PFSK-1 (cell line): Measurements from ENCODE around the gene FARS2.

Experiments used
- FOXP2 ChIP-seq: optimal IDR thresholded peaks from 2 replicates; pipeline ENCODE3; 2011; ENCODE audit warnings: borderline replicate concordance, control low read depth, inconsistent platforms; ENCODE audit not compliant: insufficient read depth; ENCODE audit errors: extremely low read length, extremely low read depth
- POLR2AphosphoS5 ChIP-seq: IDR thresholded peaks from 2 replicates; pipeline ENCODE4 v1.6.1; 2012; ENCODE audit warnings: low read depth, mild to moderate bottlenecking, control low read depth, low read length, moderate library complexity
- SIN3A ChIP-seq: IDR thresholded peaks from 2 replicates; pipeline ENCODE4 v1.6.1; 2012; ENCODE audit warnings: mild to moderate bottlenecking, low read length, moderate library complexity, borderline replicate concordance; ENCODE audit not compliant: insufficient read depth
- TAF1 ChIP-seq: IDR thresholded peaks from 2 replicates; pipeline ENCODE4 v1.6.1; 2012; ENCODE audit warnings: low read length, control low read depth, borderline replicate concordance; ENCODE audit not compliant: insufficient read depth
- TF ChIP-seq, protein P1 (sequence below), 2 experiments: IDR thresholded peaks; 2 replicates each; pipeline versions ENCODE4 v1.6.1 to v1.8.0; 2011 to 2012; ENCODE audit warnings: low read depth in 2 of 2, low read length in 2 of 2, control low read depth in 1 of 2, inconsistent platforms in 1 of 2, mild to moderate bottlenecking in 1 of 2, moderate library complexity in 1 of 2; ENCODE audit not compliant: insufficient read depth in 1 of 2

Gene FARS2

DNA sequence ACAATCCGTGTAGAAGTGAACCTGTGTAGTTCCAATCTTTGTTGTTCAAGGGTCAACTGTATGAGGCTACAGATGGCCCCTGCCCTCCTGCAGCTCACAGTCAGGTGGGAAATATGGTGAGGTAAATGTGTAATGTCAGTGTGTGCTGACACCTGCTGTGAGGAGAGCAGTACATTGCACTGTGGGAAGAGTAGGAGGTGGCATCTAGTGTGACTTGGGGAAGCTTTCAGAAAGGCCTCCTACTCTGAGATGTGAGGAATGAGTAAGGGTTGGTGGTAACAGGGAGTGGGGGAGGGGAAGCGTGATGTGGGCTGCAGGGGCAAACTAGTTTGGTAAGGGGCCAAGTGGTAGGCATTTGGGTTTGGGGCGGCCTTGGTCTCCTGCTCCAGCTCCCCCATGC is 188.8 kb downstream of the FARS2 start:
- TF ChIP-seq POLR2AphosphoS5 (no peak), SIN3A (no peak)
- TF ChIP-seq, protein P1, sequence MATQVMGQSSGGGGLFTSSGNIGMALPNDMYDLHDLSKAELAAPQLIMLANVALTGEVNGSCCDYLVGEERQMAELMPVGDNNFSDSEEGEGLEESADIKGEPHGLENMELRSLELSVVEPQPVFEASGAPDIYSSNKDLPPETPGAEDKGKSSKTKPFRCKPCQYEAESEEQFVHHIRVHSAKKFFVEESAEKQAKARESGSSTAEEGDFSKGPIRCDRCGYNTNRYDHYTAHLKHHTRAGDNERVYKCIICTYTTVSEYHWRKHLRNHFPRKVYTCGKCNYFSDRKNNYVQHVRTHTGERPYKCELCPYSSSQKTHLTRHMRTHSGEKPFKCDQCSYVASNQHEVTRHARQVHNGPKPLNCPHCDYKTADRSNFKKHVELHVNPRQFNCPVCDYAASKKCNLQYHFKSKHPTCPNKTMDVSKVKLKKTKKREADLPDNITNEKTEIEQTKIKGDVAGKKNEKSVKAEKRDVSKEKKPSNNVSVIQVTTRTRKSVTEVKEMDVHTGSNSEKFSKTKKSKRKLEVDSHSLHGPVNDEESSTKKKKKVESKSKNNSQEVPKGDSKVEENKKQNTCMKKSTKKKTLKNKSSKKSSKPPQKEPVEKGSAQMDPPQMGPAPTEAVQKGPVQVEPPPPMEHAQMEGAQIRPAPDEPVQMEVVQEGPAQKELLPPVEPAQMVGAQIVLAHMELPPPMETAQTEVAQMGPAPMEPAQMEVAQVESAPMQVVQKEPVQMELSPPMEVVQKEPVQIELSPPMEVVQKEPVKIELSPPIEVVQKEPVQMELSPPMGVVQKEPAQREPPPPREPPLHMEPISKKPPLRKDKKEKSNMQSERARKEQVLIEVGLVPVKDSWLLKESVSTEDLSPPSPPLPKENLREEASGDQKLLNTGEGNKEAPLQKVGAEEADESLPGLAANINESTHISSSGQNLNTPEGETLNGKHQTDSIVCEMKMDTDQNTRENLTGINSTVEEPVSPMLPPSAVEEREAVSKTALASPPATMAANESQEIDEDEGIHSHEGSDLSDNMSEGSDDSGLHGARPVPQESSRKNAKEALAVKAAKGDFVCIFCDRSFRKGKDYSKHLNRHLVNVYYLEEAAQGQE (IDR thresholded peaks at IDR 0.05; ENCODE audit: insufficient read depth in 1 of 2, low read depth in 2 of 2, low read length in 2 of 2) = no peak

DNA sequence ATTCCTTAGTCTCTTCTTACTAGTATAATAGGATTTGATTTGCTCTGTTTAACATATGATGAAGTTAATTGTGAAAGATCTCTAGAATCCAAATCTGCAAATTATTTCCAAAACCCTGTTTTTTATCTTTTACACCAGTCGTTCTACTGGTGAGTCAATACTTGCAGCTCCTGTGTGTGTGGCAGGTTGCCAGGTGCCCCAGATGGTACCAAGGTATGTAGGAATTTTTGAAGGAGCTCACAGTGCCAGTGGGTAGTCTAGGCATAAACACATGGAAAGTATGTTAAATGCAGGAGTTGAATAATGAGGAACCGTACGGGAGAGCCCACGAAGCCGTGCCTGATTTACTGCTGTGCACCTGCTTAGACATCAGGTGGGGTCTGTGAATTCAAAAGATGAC is 192.2 kb downstream of the FARS2 start:
- TF ChIP-seq, protein P1 (IDR thresholded peaks at IDR 0.05; ENCODE audit: insufficient read depth in 1 of 2, low read depth in 2 of 2, low read length in 2 of 2) = no peak
- TF ChIP-seq POLR2AphosphoS5 (no peak), SIN3A (no peak), FOXP2 (no peak), TAF1 (no peak)

DNA sequence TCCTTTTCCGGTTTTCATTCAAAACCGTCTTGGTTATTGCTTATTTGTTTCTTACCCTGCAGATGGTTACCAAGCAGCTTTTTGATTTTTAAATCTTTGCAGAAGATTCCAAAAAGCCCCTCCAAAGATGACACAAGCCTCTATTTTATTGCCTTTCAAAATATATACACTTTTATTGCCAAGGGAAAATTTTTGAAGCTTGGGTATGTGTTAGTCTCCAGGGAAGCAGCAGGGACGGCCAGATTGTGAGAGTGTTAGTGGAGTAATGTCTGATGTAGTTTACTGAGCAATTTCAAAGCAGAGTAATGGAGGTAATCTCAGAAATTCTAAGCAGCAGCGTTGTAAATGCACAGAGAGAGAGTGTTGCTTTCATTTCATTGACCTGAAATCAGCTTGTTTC is 193.8 kb downstream of the FARS2 start:
- TF ChIP-seq FOXP2 (no peak), SIN3A (no peak), TAF1 (no peak), POLR2AphosphoS5 (no peak)
- TF ChIP-seq, protein P1 (IDR thresholded peaks at IDR 0.05; ENCODE audit: insufficient read depth in 1 of 2, low read depth in 2 of 2, low read length in 2 of 2) = no peak

DNA sequence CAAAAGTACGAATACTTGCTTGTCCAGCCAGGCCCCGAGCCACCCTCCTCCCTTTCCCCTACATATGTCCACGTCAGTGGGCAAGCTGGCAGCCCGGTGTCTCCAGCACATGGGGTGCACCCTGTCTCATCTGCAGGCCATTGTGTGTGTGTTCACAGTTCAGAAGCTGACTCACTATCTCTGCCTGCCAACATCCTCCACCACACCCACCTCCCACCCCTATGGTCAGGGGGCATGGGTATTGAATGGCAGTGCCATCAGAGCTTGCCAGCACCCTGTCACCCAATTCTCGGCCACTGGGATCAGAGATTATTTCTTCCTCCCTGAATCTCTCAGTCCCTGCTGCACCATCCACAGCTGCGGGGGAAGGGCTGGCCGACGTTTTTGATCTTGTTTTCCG is 195.7 kb downstream of the FARS2 start:
- TF ChIP-seq, protein P1 (IDR thresholded peaks at IDR 0.05; ENCODE audit: insufficient read depth in 1 of 2, low read depth in 2 of 2, low read length in 2 of 2) = no peak
- TF ChIP-seq SIN3A = no peak
- no peak for TF ChIP-seq FOXP2
- no peak for TF ChIP-seq TAF1
- TF ChIP-seq POLR2AphosphoS5 = no peak

DNA sequence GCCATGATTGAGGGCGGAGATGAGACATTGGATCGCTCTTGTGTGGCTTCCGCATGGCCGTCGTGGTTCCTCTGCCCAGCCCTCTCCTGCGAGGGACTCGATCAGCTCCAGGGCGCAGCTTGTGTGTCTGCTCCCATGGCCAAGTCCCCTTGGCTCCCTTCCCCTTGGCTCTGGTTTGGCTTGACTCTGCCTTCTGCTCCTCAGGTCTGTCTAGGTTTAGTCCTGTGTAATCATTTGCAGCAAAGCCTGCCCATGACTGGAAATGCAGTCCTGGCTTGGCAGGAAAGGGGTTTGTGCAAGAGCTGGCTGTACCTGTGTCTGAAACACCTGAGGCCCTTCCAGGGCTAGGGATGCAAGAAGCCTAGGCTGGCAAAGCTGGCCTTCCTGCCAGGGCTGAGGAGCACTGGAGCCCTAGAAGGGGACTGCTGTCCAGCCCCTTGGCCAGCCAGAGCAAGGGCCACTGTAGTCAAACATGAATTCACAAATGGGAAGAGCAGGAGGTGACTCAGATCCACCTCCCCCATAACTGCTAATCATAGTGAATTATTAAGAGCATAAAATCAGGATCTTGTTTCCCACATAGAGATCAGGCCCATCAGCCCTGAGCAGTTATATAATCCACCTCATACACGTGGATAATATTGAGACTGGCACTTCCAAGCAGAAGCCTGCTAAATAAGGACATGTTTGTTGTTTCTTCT is 196.8 kb downstream of the FARS2 start:
- no peak for TF ChIP-seq POLR2AphosphoS5
- TF ChIP-seq, protein P1 (IDR thresholded peaks at IDR 0.05; ENCODE audit: insufficient read depth in 1 of 2, low read depth in 2 of 2, low read length in 2 of 2) = no peak
- no peak for TF ChIP-seq FOXP2
- no peak for TF ChIP-seq SIN3A
- TF ChIP-seq TAF1 = no peak
